MCF 10A (cell line): ENCODE data around the gene GIMAP8. TPM values are rescaled to one million over a fixed set of nuclear protein-coding genes. Genes with fewer than 3 reads are reported as not detected.
A peak's percentile ranks its signal among the peaks of the same experiment; 100 is the strongest.

Experiments used
- BruUV-seq: library from RNA; stranded (reverse); fragments of 400-500 nt; replicated peaks from 2 replicates; lab custom pipeline; 2021; lab: Mats Ljungman, UMichigan
- CTCF ChIA-PET: fragments of 300-600 bp; sonication (Branson Sonifier 250); formaldehyde crosslinking; extraction: SDS; loops from one replicate; lab custom pipeline; 2021; ENCODE audit warnings: antibody characterized with exemption, inconsistent platforms; lab: Yijun Ruan, JAX
- POLR2A ChIA-PET: fragments of 300-600, 350-650 bp; sonication (Branson Sonifier 250); formaldehyde crosslinking; extraction: SDS; loops from one replicate; lab custom pipeline; 2020; ENCODE audit warnings: antibody characterized with exemption, inconsistent platforms; lab: Yijun Ruan, JAX
- DNase-seq: peaks from one replicate; pipeline ENCODE4 v3.0.0-alpha.2; 2018; ENCODE audit not compliant: unreplicated experiment
- H3K27ac Mint-ChIP-seq: one replicate; pipeline ENCODE4 v1.8.0; 2022; ENCODE audit warnings: mild to moderate bottlenecking, low read depth, mixed read lengths; ENCODE audit not compliant: unreplicated experiment
- H3K27me3 Mint-ChIP-seq: one replicate; pipeline ENCODE4 v1.8.0; 2022; ENCODE audit warnings: mixed read lengths; ENCODE audit not compliant: insufficient read depth, unreplicated experiment
- H3K36me3 Mint-ChIP-seq: one replicate; pipeline ENCODE4 v1.8.0; 2022; ENCODE audit warnings: mild to moderate bottlenecking, moderate library complexity, mixed read lengths; ENCODE audit not compliant: insufficient read depth, unreplicated experiment
- H3K4me1 Mint-ChIP-seq: one replicate; pipeline ENCODE4 v1.8.0; 2022; ENCODE audit warnings: mixed read lengths; ENCODE audit not compliant: insufficient read depth, unreplicated experiment
- H3K4me3 Mint-ChIP-seq: one replicate; pipeline ENCODE4 v1.8.0; 2022; ENCODE audit warnings: mild to moderate bottlenecking, moderate library complexity, mixed read lengths; ENCODE audit not compliant: unreplicated experiment
- H3K9me3 Mint-ChIP-seq: one replicate; pipeline ENCODE4 v1.8.0; 2022; ENCODE audit warnings: mixed read lengths; ENCODE audit not compliant: unreplicated experiment
- CTCF ChIP-seq: fragments of 200-600 bp; IDR thresholded peaks from one replicate; pipeline ENCODE4 v1.8.0; 2022; ENCODE audit warnings: antibody characterized with exemption, mild to moderate bottlenecking; ENCODE audit not compliant: unreplicated experiment
- intact Hi-C: fragments of 100-400 bp; cut with micrococcal nuclease; formaldehyde crosslinking; loops from 2 replicates; pipeline ENCODE4 v1.14.1; 2022
- total RNA-seq: library from RNA; stranded (reverse); gene quantifications from 2 replicates; pipeline ENCODE4 v1.2.3, GENCODE V29; 2022

Gene GIMAP8
- total RNA-seq, 1 experiment from 2014 or later, result not detected

DNA sequence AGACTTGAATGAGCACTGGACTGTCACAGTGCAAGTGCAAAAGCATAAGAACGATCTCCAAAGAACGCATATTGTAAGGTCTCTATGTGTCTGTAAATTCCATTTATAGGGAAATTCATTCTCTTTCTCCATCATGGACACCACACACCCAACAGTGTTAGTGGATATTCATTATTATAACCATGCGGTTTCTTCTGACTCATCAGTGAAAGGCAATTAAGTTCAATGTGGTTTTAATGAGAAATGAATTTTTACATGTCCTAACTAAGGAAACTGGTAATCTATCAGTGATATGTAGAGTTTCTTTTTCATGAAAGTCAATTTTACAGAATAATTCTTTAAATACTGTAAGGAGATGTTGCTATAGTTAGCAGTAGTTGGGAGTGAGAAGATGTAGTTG lies 25.9 kb downstream of the GIMAP8 start:
- BruUV-seq, result no TSS peak
- H3K36me3 Mint-ChIP-seq, result no peaks in the 10 kb centered on the region
- no peak overlapping the region for H3K27ac Mint-ChIP-seq
- TF ChIP-seq CTCF, result no peak
- POLR2A ChIA-PET, result no interaction called here
- intact Hi-C loops, result no loop called here
- no peak overlapping the region for H3K4me3 Mint-ChIP-seq
- no peak for DNase-seq
- CTCF ChIA-PET, result interaction anchor here (0.6 to 1.1 kb wide), 2 partner anchors 10 to 149 kb away, joined by 3 read pairs; no protein-coding TSS in a partner anchor
- H3K9me3 Mint-ChIP-seq, result no peaks in the 10 kb centered on the region
- peaks cover 14% of the 10 kb centered on the region for H3K4me1 Mint-ChIP-seq
- H3K27me3 Mint-ChIP-seq, result no peaks in the 10 kb centered on the region

DNA sequence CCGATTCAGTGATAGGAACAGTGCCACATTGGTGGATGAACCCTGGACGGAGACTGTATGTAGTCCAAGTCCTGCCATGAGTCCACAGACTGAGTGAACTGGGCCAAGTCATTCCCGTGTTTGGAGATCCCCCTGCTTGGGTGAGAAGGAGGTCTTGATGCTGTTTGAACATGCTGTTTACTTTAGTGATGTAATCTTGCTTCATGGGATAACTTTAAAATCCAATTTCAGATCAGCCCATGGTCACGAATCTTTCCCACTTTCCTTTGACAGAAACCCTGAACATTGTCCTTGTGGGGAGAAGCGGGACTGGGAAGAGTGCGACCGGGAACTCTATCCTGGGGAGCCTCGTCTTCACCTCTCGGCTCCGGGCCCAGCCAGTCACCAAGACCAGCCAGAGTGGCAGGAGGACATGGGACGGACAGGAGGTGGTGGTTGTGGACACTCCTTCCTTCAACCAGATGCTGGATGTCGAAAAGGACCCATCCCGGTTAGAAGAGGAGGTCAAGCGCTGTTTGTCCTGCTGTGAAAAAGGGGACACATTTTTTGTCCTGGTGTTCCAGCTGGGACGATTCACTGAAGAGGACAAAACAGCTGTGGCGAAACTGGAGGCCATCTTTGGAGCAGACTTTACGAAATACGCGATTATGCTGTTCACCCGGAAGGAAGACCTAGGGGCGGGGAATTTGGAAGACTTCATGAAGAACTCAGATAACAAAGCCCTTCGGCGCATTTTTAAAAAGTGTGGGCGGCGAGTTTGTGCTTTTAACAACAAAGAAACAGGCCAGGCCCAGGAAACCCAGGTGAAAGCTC lies 26.6 kb downstream of the GIMAP8 start:
- intact Hi-C loops, result no loop called here
- H3K4me3 Mint-ChIP-seq, result no peak overlapping the region
- DNase-seq, result no peak
- H3K27ac Mint-ChIP-seq, result no peak overlapping the region
- no TSS peak for BruUV-seq
- ChIA-PET CTCF (interaction anchor here (0.7 kb wide), 1 partner anchor 34 kb away, joined by 3 read pairs; no protein-coding TSS in a partner anchor), POLR2A (no interaction called here)
- H3K4me1 Mint-ChIP-seq, result peaks cover 14% of the 10 kb centered on the region
- no peaks in the 10 kb centered on the region for H3K27me3 Mint-ChIP-seq
- H3K36me3 Mint-ChIP-seq, result no peaks in the 10 kb centered on the region
- H3K9me3 Mint-ChIP-seq, result no peaks in the 10 kb centered on the region
- no peak for TF ChIP-seq CTCF

- no peak for TF ChIP-seq CTCF
- intact Hi-C loops, result no loop called here
- Mint-ChIP-seq H3K9me3 (no peaks in the 10 kb centered on the region), H3K4me3 (no peak overlapping the region), H3K27me3 (no peaks in the 10 kb centered on the region), H3K4me1 (peaks cover 14% of the 10 kb centered on the region), H3K36me3 (no peaks in the 10 kb centered on the region), H3K27ac (no peak overlapping the region)
- BruUV-seq, result no TSS peak
- POLR2A ChIA-PET, result interaction anchor here (0.5 to 1.0 kb wide), 2 partner anchors 13 to 547 kb away, joined by 3 read pairs; no protein-coding TSS in a partner anchor
- peak; percentile 31 for DNase-seq
- CTCF ChIA-PET, result no interaction called here
These were observed 28.7 kb downstream of the GIMAP8 start for GRCh38 chr7:150479023-150479716.
